HL-60 (cell line): ENCODE data around the gene DYNC1H1.

Experiments used
- DNase-seq, 2 experiments: peaks; one replicate each; pipeline ENCODE4 v3.0.0-alpha.2; 2010 to 2020; ENCODE audit warnings: low read depth in 1 of 2, low spot score in 1 of 2
- H3K27ac ChIP-seq: fragments of 250-450 bp; sonication (Bioruptor Pico); replicated peaks from 2 replicates; pipeline ENCODE4 v1.5.1; 2020; ENCODE audit warnings: mild to moderate bottlenecking, moderate library complexity
- H3K27me3 ChIP-seq: fragments of 250-450 bp; sonication (Bioruptor Pico); 2 replicates; pipeline ENCODE4 v1.5.1; 2021; ENCODE audit warnings: mild to moderate bottlenecking, moderate library complexity; ENCODE audit not compliant: insufficient read depth, poor library complexity, severe bottlenecking
- H3K4me3 ChIP-seq: replicated peaks from 2 replicates; pipeline ENCODE4 v1.5.1; 2011; ENCODE audit warnings: mild to moderate bottlenecking, control low read depth, low read length; ENCODE audit not compliant: insufficient read depth
- GABPA ChIP-seq: IDR thresholded peaks from 2 replicates; pipeline ENCODE4 v1.6.1; 2012; ENCODE audit warnings: low read depth
- POLR2AphosphoS5 ChIP-seq: IDR thresholded peaks from 2 replicates; pipeline ENCODE4 v1.6.1; 2012; ENCODE audit warnings: low read depth
- SPI1 ChIP-seq: IDR thresholded peaks from 2 replicates; pipeline ENCODE4 v1.6.1; 2012; ENCODE audit warnings: low read depth, mild to moderate bottlenecking, borderline replicate concordance
- TF ChIP-seq, protein P1 (sequence below): IDR thresholded peaks from 2 replicates; pipeline ENCODE4 v1.6.1; 2012; ENCODE audit warnings: low read depth; ENCODE audit not compliant: insufficient replicate concordance
- TF ChIP-seq, protein P2 (sequence below): IDR thresholded peaks from one replicate; pipeline ENCODE4 v1.5.1; 2011; ENCODE audit warnings: low read length, control low read depth, inconsistent platforms; ENCODE audit not compliant: insufficient read depth

Gene DYNC1H1

DNA sequence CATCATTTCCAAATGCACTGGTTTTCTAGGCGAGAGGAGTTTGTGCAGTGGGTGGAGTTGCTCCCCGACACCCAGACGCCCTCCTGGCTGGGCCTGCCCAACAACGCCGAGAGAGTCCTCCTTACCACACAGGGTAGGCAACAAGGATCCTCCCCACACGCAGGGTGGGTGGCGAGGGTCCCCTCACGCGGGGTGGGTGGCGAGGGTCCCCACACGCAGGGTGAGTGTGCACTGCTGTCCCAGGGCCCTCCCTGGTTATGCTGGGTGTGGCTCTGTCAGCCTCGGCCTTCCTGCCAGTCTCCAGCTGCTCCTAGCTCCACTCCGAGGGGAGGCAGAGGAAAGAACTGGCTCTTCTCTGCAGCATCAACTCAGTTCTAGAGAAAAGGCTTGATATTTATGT is 80.2 kb downstream of the DYNC1H1 start:
- Histone ChIP-seq H3K4me3 (no peak overlapping the region), H3K27me3 (no peaks in the 10 kb centered on the region), H3K27ac (no peak overlapping the region)
- no peak for DNase-seq
- TF ChIP-seq SPI1 = no peak
- no peak for TF ChIP-seq GABPA

DNA sequence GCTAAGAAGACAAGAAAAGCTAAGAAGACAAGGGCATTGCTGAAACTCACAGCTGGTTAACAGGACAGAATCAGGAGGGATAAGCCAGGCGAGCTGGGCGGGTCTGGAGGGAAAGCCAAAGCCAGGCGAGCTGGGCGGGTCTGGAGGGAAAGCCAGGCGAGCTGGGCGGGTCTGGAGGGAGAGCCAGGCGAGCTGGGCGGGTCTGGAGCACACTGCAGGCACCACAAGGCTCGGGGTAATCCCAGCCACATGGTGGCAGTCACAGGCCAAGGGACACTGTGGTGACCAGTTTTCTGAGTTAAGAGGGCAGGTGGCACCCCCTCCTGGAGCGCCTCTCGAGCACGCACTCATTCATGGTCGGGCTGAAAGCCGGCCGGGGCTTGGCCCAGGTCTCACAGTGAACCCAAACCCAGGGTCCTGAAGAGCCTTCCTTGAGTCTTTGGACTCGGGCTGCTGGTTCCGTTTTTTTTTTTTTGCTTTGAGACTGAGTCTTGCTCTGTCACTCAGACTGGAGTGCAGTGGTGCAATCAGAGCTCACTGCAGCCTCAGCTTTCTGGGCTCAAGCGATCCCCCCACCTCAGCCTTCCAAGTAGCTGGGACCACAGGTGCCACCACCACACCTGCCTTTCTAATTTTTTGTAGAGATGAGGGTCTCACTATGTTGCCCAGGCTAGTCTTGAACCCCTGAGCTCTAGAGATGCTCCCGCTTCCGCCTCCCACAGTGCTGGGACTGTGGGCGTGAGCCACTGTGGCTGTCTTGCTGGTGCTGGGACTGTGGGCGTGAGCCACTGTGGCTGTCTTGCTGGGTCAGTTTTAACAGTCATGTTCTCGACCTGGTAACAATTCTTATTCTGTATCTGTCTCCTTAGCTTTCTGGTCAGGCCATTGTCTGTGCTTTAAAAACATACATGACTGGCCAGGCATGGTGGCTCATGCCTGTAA is 82.2 kb downstream of the DYNC1H1 start:
- TF ChIP-seq GABPA (no peak), POLR2AphosphoS5 (no peak), SPI1 (no peak)
- TF ChIP-seq, protein P1, sequence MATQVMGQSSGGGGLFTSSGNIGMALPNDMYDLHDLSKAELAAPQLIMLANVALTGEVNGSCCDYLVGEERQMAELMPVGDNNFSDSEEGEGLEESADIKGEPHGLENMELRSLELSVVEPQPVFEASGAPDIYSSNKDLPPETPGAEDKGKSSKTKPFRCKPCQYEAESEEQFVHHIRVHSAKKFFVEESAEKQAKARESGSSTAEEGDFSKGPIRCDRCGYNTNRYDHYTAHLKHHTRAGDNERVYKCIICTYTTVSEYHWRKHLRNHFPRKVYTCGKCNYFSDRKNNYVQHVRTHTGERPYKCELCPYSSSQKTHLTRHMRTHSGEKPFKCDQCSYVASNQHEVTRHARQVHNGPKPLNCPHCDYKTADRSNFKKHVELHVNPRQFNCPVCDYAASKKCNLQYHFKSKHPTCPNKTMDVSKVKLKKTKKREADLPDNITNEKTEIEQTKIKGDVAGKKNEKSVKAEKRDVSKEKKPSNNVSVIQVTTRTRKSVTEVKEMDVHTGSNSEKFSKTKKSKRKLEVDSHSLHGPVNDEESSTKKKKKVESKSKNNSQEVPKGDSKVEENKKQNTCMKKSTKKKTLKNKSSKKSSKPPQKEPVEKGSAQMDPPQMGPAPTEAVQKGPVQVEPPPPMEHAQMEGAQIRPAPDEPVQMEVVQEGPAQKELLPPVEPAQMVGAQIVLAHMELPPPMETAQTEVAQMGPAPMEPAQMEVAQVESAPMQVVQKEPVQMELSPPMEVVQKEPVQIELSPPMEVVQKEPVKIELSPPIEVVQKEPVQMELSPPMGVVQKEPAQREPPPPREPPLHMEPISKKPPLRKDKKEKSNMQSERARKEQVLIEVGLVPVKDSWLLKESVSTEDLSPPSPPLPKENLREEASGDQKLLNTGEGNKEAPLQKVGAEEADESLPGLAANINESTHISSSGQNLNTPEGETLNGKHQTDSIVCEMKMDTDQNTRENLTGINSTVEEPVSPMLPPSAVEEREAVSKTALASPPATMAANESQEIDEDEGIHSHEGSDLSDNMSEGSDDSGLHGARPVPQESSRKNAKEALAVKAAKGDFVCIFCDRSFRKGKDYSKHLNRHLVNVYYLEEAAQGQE = no peak
- TF ChIP-seq, protein P2, sequence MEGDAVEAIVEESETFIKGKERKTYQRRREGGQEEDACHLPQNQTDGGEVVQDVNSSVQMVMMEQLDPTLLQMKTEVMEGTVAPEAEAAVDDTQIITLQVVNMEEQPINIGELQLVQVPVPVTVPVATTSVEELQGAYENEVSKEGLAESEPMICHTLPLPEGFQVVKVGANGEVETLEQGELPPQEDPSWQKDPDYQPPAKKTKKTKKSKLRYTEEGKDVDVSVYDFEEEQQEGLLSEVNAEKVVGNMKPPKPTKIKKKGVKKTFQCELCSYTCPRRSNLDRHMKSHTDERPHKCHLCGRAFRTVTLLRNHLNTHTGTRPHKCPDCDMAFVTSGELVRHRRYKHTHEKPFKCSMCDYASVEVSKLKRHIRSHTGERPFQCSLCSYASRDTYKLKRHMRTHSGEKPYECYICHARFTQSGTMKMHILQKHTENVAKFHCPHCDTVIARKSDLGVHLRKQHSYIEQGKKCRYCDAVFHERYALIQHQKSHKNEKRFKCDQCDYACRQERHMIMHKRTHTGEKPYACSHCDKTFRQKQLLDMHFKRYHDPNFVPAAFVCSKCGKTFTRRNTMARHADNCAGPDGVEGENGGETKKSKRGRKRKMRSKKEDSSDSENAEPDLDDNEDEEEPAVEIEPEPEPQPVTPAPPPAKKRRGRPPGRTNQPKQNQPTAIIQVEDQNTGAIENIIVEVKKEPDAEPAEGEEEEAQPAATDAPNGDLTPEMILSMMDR = no peak
- no peak overlapping the region for H3K27ac ChIP-seq
- no peak overlapping the region for H3K4me3 ChIP-seq
- H3K27me3 ChIP-seq = no peaks in the 10 kb centered on the region
- DNase-seq = peak; percentile 7 to 38

GRCh38 chr14:102047808-102048540 is 83.6 kb downstream of the DYNC1H1 start:
- no peak for DNase-seq

More at GRCh38 chr14:102047808-102048540, 83.6 kb downstream of the DYNC1H1 start:
- no peaks in the 10 kb centered on the region for H3K27me3 ChIP-seq
- TF ChIP-seq SPI1 (no peak), POLR2AphosphoS5 (no peak), GABPA (no peak)
- TF ChIP-seq, protein P2 = no peak
- TF ChIP-seq, protein P1 = no peak
- no peak overlapping the region for H3K27ac ChIP-seq
- no peak overlapping the region for H3K4me3 ChIP-seq
